Stimulated activated CD8-positive, alpha-beta memory T cell treated with anti-CD3 and anti-CD28 coated beads, Interleukin-4, amount 100 ng/mL, for 48 hours (primary cell): ENCODE measurements around the gene RASSF6.
"Not testable (repeated sequence)": the region's sequence is repeated elsewhere in the genome, so short reads cannot be mapped to it uniquely, and the experiment has no call there.

ENCODE experiments used
- DNase-seq: peaks from one replicate; pipeline ENCODE4 v3.0.0-alpha.2; 2020

The RASSF6 gene, protein sequence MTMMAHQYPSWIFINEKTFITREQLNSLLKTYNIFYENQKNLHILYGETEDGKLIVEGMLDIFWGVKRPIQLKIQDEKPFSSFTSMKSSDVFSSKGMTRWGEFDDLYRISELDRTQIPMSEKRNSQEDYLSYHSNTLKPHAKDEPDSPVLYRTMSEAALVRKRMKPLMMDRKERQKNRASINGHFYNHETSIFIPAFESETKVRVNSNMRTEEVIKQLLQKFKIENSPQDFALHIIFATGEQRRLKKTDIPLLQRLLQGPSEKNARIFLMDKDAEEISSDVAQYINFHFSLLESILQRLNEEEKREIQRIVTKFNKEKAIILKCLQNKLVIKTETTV

DNA sequence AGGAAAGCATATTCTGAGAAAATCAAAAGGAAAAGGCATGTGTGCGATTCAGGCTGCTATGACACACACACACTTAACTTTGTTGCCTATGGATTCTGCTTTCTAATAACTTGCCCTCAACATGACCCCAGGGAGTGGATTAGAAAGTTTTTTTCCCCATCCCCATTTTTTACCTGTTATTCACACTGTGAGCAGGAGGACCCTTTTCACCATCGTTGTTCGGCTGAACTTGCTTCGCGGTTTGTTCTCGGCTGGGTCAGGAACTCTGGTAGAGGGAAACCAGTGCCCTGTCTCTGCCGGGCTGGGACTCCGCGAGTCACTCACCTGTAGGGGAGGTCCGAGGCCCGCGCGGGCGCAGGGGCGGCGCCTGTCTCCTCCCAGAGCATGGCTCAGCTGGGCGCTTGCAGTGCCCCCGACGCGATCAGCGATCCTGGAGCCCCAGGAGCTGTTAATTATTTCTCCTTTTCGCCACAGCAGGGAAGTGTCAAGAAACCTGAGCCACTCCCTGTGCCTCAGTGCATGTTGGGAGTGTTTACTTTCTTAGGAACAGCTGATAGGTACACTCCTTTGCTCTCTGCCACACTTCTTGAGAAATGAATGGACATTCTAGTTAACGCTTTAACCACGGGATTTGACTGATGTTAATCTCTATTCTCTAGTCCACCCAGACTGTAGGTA, at the start of gene RASSF6:
RASSF6 (minus strand) TSS at position 322 of the 678 bp plus-strand sequence. CDS start 8,641 bp downstream, outside the sequence.
- DNase-seq: peak; percentile 26

DNA sequence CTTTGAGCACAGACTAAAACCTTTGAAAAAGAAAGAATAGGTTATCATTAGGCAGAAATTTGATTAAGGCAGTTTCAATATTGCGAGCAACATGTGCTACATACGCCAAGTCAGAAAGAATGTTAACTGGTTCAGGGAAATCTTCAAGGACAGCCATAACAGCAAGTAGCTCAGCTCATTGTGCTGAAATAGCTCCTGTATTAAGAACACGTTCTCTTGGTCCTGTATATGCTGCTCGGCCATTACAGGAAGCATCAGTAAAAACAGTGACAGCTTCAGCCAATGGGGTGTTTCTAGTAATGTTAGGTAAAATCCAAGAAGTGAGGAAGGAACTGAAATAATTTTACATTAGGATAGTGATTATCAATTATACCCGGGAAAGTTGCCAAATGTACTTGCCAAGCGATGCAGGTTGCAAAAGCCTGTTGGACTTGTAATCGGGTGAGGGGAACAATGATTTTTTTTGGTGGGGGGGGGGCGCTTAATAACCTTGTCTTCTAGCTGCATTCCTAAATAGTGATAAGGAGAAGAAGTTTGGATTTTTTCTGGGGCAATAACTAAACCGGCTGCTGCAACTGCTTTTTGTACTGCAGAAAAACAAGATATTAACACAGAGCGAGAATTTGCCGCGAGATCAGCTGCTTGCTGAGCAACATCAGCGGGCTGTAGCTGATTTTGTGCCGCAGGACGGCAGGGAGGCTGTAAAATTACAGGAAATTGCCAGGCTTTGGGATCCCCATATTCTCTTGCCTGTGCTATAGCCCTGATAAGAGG, 49.4 kb upstream of the RASSF6 start:
- no peak for DNase-seq

DNA sequence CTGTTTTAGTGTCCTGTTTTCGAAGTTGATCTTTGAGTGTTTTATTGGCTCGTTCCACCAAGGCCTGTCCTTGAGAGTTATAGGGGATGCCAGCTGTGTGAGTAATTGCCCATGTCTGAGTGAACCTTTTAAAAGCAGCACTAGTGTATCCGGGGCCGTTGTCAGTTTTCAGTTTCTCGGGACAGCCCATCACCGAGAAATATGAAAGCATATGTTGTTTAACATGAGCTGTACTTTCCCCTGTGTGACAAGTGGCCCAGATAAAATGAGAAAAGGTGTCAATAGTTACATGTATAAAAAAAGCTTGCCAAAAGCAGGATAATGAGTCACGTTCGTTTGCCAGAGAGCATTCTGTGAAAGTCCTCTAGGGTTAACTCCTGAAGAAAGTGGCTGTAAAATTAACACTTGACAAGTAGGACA, 48.6 kb upstream of the RASSF6 start:
- DNase-seq: no peak

DNA sequence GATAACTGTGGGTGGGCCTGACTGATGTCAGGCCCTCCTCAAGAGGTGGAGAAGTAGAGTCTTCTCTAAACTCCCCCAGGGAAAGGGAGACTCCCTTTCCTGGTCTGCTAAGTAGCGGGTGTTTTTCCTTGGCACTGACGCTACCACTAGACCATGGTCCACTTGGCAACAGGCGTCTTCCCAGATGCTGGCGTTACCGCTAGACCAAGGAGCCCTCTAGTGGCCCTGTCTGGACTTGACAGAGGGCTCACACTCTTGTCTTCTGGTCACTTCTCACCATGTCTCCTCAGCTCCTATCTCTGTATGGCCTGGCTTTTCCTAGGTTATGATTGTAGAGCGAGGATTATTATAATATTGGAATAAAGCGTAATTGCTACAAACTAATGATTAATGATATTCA, 45.7 kb upstream of the RASSF6 start:
- DNase-seq: not testable (repeated sequence)

DNA sequence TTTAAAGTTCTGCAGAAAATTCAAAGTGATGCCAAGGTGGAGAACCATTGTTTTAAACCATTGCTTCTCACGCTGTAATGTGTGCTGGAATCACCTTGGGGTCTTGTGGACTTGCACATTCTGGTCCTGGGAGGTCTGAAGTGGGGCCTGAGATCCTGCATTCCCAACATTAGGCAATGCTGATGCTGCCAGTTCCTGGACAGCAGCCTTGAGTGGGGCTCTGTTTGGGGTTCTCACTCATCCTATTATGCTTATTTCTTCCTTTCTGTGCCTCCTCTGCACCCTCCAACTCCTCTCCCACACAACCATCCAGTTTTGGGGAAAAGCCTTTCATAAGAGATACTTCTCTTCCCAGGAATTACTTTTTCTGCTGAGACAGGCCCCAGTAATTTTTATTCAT, 44.2 kb upstream of the RASSF6 start:
- DNase-seq: no peak

DNA sequence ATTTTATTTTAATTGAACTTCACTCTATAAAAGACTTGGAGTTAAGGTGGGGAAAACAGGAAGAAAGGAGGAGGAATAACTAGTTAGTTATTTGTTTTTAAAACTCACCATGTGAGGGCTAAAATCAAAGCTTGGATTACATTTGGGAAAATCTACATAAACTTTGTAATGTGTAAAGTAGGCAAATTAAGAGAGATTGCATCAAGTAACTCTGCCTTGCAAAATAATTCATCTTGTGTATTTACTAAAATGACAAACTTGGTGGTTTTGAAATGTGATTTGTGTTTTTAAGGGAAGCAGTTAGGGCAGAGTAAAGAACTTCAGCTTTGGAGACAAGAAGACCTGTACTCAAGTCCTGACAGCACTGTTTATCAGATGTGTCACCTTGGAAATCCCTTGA, 43.3 kb upstream of the RASSF6 start:
- DNase-seq: no peak

DNA sequence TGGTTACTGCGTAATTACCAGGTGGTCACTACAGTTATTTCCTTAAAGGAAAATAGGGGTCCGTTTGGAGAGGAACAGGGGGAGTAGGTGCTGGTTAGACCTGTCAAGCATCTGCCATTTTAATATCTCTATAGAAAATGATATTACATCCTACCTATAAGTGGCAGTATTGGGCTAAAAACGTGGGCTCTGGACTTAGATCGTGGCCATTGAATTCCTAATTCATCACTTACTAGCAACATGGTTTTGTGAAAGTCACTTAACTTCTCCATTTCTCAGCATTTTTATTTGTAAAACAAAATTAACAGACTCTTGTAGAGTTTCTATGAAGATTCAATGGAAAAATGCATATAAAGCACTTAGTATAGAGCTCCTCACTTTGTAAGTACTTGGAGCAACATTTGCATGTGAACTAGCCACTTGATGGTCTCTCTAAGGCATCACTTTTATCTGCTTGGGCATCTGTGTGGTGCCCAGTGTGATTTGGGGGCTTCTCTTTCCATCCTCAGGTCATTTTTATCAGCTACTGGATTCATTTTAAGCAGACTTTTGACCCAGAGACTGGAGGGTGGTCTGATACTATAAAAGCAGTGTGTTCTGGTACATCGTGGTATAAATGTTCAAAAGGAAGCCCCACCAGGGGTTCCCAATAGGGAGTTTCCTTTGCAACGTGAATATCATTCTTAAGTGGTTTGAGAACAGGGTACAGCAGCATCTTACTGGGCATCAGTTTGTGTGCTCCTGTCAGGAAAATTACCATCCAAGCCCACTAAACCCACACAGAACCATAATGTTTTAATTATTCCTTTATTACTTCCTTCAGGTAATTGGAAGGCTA, 42.7 kb upstream of the RASSF6 start:
- DNase-seq: no peak

DNA sequence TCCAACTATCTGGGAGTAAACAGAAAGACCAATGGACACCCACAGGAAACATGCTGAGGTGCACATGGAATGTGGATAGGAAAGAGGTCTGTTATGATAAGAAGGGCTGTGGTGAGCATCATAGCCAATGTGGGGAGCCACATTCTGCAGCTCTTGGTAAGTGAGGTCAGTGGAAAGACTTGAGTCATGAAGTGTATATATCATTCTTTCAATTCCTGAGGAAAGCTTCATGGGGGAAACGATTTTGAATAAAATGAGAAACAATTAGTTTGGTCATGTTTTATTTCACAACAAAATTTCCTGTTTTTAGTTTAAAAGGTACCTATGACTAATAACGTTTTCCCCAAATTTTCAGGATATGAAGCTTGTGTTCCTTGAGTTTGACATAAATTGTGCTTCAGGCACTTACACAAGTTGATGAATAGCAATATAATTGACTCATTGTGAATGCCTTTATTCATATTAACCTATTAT, 41.4 kb upstream of the RASSF6 start:
- no peak for DNase-seq

DNA sequence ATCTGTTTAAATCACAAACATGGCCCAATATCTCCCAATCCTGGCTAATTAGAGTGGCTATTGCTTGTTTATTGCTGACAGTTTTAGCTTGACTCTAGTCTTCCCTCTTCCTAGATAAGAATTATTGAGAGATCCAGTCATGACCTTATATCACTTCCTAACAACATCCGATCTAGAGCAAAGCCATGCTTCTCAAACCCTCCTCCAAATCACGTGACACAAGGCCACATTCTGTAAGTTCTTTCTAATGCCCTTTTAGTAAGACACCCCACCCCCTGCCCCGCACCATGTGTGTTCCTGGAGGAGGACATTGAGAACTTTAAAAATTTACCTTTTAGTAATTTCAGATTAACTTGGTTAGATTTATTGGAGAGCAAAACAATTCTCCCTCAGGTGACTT, 40.6 kb upstream of the RASSF6 start:
- no peak for DNase-seq

DNA sequence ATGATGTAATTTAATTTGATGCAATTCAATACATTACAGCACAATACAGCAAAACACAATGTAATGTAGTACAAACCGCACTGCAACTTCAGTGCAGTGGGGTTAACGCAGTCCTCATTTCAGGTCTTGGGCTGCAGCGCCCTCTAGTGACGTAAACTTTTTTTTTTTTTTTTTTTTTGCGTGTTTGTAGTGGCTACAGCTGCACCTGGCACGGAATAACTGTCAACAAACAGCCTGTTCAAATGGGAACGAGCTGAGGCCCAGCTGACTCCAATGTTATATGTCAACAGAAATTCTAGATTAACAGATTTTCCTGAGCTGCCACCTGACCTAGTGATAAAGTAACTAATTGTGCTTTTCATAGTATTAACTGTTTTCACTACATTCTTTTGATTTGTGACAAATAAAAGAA, 33.5 kb upstream of the RASSF6 start:
- DNase-seq: no peak

DNA sequence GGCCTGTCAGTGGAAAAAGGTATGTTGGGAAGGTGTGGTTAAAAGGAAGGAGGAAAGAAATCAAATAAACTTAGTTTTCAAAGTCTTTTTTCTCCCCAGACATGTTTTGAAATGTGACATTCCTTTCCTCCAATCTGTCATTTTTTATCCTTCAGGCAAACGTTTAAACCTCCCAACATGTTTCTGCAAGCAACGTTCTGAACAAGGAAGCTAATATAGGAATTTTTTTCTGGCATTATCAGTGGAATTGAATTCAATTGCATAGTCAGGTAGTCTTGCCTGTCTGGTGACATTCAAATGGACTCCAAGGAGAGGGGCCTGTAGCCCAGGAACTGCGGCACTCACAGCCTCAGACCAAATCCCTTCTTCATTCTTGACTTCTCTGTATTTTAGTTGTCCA, 30.0 kb upstream of the RASSF6 start:
- DNase-seq: no peak

DNA sequence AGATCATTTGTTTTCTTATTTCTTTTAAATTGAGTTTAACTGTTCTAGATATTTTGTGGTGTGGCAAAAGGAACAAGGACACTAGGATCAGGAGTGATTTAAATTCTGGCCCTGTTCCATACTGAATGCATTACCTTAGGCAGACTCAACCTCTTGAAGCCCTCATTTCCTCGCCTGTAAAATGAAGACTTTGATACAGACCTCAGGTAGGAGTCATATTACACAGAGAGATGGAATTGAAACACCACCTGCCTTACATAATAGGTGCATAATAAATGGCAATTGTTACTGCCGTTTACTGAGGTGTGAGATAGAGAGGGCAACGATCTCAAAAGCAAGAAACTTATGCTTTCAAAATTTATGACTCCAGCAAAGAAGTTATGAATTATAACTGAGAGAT, 28.2 kb upstream of the RASSF6 start:
- no peak for DNase-seq

DNA sequence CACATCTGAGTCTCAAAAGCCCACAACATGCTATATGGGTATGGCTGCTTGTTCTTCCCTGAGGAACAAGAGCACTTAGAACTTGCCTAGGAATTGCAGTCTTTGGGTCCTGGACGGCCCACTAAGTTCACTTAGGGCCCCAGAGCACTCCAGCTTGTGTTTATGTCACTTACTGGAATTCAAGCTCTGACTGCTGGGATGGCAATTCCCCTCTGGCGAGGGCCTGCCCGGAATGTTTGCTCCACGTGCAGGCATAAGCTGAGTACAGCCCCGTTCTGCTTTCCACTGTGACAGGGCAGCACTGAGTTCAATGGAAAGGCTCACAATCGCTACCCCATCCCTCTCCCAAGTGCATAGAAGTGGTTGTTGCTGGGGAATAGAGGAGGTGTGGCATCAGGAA, 25.9 kb upstream of the RASSF6 start:
- DNase-seq: no peak

DNA sequence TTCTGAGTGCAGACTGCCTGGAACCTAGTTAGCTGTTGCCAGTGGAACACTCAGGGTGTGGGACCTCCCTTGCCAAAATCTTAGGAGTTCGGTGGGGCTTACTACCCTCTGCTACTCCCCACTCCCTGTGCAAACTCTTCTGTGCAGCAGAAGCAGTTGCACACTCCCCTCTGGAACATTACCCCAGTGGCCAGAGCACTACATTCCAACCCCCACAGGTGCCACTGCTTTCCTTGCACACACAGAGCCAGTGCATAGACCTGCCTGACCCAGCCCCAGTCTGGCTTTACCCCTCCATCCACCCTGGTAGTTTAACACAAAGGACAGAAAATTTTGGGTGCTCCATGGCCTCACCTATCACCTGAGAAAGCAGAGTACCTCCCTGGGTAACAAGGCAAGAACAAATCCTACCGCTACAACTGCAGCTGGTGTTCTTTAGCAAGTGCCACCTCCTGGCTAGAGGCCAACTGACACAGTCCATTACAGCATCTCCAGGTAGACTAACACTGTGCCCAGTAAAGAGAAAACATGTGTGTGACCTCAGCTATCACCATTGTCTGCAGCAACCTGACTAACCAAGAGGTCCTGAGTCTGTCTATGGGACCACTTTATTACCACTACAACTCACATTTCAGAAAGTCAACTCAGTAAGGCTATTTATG, 11.5 kb upstream of the RASSF6 start:
- no peak for DNase-seq

DNA sequence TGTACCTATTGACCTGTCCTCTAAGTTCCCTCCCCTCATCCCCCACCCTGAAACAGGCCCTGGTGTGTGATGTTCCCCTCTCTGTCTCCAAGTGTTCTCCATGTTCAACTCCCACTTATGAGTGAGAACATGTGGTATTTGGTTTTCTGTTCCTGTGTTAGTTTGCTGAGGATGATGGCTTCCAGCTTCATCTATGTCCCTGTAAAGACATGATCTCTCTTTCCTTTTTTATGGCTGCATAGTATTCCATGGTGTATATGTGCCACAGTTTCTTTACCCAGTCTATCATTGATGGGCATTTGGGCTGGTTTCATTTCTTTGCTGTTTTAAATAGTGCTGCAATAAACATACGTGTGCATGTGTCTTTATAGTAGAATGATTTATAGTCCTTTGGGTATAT, 8.6 kb upstream of the RASSF6 start:
- not testable (repeated sequence) for DNase-seq

DNA sequence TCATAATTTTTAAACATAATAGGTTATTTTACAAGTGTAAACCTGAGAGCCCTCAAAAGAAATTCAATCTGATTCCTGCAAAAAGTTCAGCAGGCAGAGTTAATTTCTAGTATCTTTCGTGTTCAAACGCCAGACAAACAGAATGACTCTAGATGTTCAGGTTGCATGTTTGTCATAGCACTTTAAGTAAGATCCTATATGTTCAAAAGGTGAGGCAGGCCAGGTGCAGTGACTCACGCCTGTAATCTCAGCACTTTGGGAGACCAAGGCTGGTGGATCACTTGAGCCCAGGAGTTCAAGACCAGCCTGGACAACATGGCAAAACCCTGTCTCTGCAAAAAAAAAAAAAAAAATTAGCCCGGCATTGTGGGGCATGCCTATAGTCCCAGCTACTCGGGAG, 1.1 kb upstream of the RASSF6 start:
- no peak for DNase-seq

DNA sequence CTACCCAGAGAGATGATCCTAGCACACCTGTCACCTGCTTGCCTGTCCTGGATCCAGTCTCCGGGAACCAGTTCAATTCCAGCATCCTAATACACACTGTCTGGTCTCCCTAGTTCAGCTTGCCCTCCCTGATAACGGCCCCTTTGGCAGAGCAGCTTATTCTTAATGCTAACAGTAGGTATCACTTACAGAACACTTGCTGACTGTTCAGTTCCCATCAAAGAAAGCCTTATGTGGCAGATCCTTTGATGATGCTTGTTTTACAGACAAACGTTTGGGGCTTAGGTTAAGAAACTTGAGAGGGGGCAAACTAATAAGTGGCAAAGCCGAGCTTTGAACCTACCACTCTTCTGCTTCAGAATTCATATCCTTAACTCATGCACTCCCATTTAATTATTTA, 890 bp downstream of the RASSF6 start:
- no peak for DNase-seq

DNA sequence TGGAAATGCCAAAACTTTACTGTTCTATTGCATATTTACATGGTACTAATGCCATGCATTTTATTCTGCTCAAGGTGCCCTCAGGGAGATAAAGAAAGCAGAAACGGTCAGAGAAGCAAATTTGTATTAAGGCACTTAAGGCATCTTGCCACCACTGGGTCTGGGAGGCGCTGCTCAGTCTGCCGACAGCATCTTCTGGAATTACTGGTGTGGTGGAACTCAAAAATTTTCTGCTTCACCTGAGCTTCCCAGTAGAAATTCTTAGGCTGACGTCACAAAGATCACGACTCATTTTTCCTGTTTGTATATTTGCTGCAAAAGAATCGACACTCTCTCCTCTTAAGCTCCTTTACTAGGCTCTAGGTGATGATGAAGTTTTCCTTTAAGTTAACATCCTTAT, 3.0 kb downstream of the RASSF6 start:
- DNase-seq: no peak

DNA sequence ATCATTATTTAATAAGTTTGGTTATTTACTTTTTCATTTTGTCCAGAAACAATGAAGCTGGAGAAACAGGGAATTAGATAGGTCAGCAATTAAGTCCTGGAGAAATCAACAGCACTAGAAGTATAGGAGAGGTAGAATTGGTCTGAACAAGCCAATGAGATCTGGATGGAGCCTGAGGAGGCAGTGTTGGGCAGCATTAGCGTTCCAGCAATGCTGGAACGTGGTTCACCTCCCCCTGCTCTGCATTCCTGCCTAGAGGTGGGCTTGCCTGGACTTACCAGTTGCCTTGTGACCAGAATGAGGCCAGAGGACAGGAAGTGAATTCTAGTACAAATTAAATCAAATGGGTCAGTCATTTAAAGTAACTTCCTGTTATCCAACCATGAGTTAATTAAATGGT, 4.6 kb downstream of the RASSF6 start:
- DNase-seq: no peak

DNA sequence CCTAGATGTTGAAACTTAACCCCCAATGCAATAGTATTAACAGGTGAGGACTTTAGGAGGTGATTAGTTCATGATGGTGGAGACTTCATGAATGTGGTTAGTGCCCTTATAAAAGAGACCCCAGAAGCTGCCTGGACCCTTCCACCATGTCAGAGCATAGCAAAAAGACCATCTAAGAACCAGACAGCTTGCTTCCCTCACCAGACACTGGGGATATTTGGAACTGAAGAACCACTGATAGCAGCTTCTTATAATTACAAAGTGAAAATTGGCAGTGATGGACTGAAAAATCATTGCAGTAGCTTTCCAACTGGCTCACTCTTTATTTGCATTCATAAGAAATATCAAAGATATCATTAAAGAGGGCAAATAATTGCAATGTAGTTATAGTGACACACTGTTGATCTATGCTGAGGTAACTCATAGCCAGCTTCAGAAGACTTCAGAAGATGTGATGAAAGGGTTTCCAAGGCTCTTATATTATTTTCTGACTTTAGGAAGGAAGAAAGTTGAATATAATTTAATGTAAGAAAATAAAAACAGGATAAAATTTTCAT, 5.8 kb downstream of the RASSF6 start:
- no peak for DNase-seq

DNA sequence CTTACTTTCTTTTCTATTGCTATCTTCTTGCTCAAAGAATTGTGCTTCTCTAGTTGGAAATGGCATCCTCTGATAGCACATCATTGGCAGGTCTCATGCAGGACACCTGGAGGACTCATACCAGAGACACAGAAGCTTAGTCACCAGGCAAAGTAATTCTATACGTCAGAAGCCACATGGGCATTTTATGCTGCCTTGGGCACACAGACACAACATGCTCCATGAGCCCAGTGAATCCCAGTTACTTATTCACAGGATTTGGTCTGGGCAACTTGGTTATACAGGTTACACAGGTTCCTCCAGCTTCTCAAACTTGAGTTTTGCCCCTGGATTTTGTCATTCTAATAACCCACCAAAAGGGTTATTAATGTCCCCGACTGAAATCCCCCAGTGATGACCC, 7.1 kb downstream of the RASSF6 start:
- DNase-seq: no peak

DNA sequence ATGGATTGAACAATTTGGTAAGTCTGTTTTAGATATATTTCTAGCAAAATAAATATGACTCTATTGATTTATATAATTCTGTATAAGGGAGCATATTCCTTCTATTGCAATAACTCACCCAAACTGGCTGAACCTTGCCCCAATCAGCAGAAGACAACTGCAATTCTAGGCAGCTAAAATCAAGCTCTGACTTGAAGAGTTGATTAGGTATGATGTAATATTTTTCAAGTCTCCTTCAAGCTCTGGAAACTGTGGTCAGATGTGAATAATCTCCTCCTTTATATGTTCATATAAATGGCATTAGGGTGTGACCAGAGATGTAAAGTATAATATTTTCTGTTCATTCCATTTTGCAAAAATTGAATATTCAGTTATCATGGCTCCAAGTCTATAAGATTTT, 8.2 kb downstream of the RASSF6 start:
- no peak for DNase-seq
